Gastrocnemius medialis (tissue), 4 donors: Measurements from ENCODE around the gene MRC1. TPM values are rescaled to one million over a fixed set of nuclear protein-coding genes. Genes with fewer than 3 reads are reported as not detected.

Experiments used
- ATAC-seq, 2 donors: fragments of 150-250 bp; one replicate each; pipeline ENCODE4 v1.9.1; 2016
- DNase-seq, 2 donors: peaks; one replicate each; pipeline ENCODE4 v3.0.0-alpha.2; 2019
- H3K27ac ChIP-seq, 4 donors: fragments of 200-600 bp; sonication (generic); 1 replicate in 1 of 4; 2 replicates in 3 of 4; pipeline ENCODE4 v1.5.1; 2016 to 2018; ENCODE audit warnings: mild to moderate bottlenecking in 2 of 4, moderate library complexity in 1 of 4
- H3K27me3 ChIP-seq, 3 donors: fragments of 200-600 bp; sonication (generic) in 2 of 3; 1 replicate in 1 of 3; 2 replicates in 2 of 3; pipeline versions ENCODE4 v1.5.1 to v1.6.0; 2016 to 2019; ENCODE audit warnings: mild to moderate bottlenecking in 1 of 3, moderate library complexity in 1 of 3
- H3K36me3 ChIP-seq, 2 donors: fragments of 200-600 bp; sonication (generic) in 1 of 2; one replicate each; pipeline ENCODE4 v1.5.1; 2017 to 2018
- H3K4me1 ChIP-seq, 2 donors: fragments of 200-600 bp; sonication (generic) in 1 of 2; one replicate each; pipeline ENCODE4 v1.5.1; 2016 to 2017; ENCODE audit warnings: mild to moderate bottlenecking in 2 of 2
- H3K4me3 ChIP-seq, 4 donors: fragments of 200-600 bp; sonication (generic) in 3 of 4; 1 replicate in 1 of 4; 2 replicates in 3 of 4; pipeline ENCODE4 v1.5.1; 2016 to 2019; ENCODE audit warnings: mild to moderate bottlenecking in 2 of 4
- H3K9me3 ChIP-seq, 3 donors: fragments of 200-600 bp; sonication (generic) in 2 of 3; 1 replicate in 1 of 3; 2 replicates in 2 of 3; pipeline ENCODE4 v1.5.1; 2016 to 2019
- CTCF ChIP-seq, 5 experiments: fragments of 450-650 bp in 3 of 5; fragments of 200-600 bp in 2 of 5; sonication (generic) in 2 of 5; IDR thresholded peaks in 4 of 5; conservative IDR thresholded peaks in 1 of 5; 1 replicate in 4 of 5; 2 replicates in 1 of 5; pipeline ENCODE4 v1.5.1; 2016 to 2019; ENCODE audit warnings: antibody characterized with exemption in 5 of 5, mild to moderate bottlenecking in 3 of 5, moderate library complexity in 3 of 5
- POLR2A ChIP-seq, 2 donors: fragments of 450-650 bp; IDR thresholded peaks; one replicate each; pipeline ENCODE4 v1.6.1; 2017; ENCODE audit warnings: antibody characterized with exemption in 2 of 2, mild to moderate bottlenecking in 2 of 2, moderate library complexity in 2 of 2
- in situ Hi-C, 4 donors: fragments of 200-750 bp; cut with MboI; loops; one replicate each; pipeline versions ENCODE4 v1.15.0 to v1.8.0; 2017; ENCODE audit warnings: low sequenced_read_pairs in 4 of 4
- intact Hi-C: fragments of 100-400 bp; cut with DNase I; formaldehyde crosslinking; loops from one replicate; pipeline ENCODE4 v1.15.1; 2023; ENCODE audit warnings: low total_unique reads
- total RNA-seq, 4 donors: library from RNA; depleted of rRNA; stranded (reverse); fragments of >200 nt; gene quantifications; one replicate each; pipeline versions ENCODE4 v1.1.0 to v1.2.3, GENCODE V29; 2016

The MRC1 gene
- total RNA-seq, 4 donors from 2014 or later, result 5.3 to 13.6 (median 9.3) TPM

GRCh38 chr10:17891435-17891834 lies 82.3 kb downstream of the MRC1 start:
- in situ Hi-C loops (no loop called here), intact Hi-C loops (no loop called here)
- Histone ChIP-seq H3K4me3 (no peak overlapping the region), H3K9me3 (no peaks in the 10 kb centered on the region), H3K27ac (no peak overlapping the region), H3K27me3 (peaks cover 0 to 2% (median 0%) of the 10 kb centered on the region in 3 donors), H3K36me3 (no peaks in the 10 kb centered on the region), H3K4me1 (no peaks in the 10 kb centered on the region)
- DNase-seq (no peak), ATAC-seq (no peak)
- TF ChIP-seq POLR2A (IDR thresholded peaks at IDR 0.05), result no peak
- TF ChIP-seq CTCF (IDR thresholded peaks at IDR 0.05 in 4 of 5, conservative IDR thresholded peaks at IDR 0.05 in 1 of 5), result no peak

- no peaks in the 10 kb centered on the region for H3K9me3 ChIP-seq
- H3K27ac ChIP-seq, result no peak overlapping the region
- no peaks in the 10 kb centered on the region for H3K36me3 ChIP-seq
- intact Hi-C loops, result no loop called here
- no peaks in the 10 kb centered on the region for H3K4me1 ChIP-seq
- no peak overlapping the region for H3K4me3 ChIP-seq
- DNase-seq, result no peak
- ATAC-seq, result no peak
- TF ChIP-seq CTCF (IDR thresholded peaks at IDR 0.05 in 4 of 5, conservative IDR thresholded peaks at IDR 0.05 in 1 of 5) (no peak), POLR2A (IDR thresholded peaks at IDR 0.05) (no peak)
- H3K27me3 ChIP-seq, result no peaks in the 10 kb centered on the region
- in situ Hi-C loops, result loop anchor here in 1 of 4 donors (25.0 kb wide), 1 partner anchor 308 kb away; no protein-coding TSS in a partner anchor
Measured at GRCh38 chr10:17904564-17904963, 95.4 kb downstream of the MRC1 start.

GRCh38 chr10:17905491-17905890 lies 96.3 kb downstream of the MRC1 start:
- Histone ChIP-seq H3K36me3 (no peaks in the 10 kb centered on the region), H3K4me1 (no peaks in the 10 kb centered on the region), H3K9me3 (no peaks in the 10 kb centered on the region), H3K4me3 (no peak overlapping the region), H3K27me3 (no peaks in the 10 kb centered on the region), H3K27ac (no peak overlapping the region)
- no peak for DNase-seq
- intact Hi-C loops, result no loop called here
- in situ Hi-C loops, result loop anchor here in 1 of 4 donors (25.0 kb wide), 1 partner anchor 307 kb away; no protein-coding TSS in a partner anchor
- ATAC-seq, result no peak
- TF ChIP-seq POLR2A (IDR thresholded peaks at IDR 0.05) (no peak), CTCF (IDR thresholded peaks at IDR 0.05 in 4 of 5, conservative IDR thresholded peaks at IDR 0.05 in 1 of 5) (no peak)

- Histone ChIP-seq H3K4me3 (no peak overlapping the region), H3K27me3 (no peaks in the 10 kb centered on the region), H3K27ac (no peak overlapping the region), H3K36me3 (no peaks in the 10 kb centered on the region), H3K4me1 (no peaks in the 10 kb centered on the region), H3K9me3 (no peaks in the 10 kb centered on the region)
- no peak for ATAC-seq
- no peak for DNase-seq
- TF ChIP-seq CTCF (IDR thresholded peaks at IDR 0.05 in 4 of 5, conservative IDR thresholded peaks at IDR 0.05 in 1 of 5) (no peak), POLR2A (IDR thresholded peaks at IDR 0.05) (no peak)
- in situ Hi-C loops, result loop anchor here in 1 of 4 donors (25.0 kb wide), 1 partner anchor 306 kb away; no protein-coding TSS in a partner anchor
- intact Hi-C loops, result no loop called here
Measured at GRCh38 chr10:17906002-17906401, 96.9 kb downstream of the MRC1 start.

GRCh38 chr10:17907641-17908040 lies 98.5 kb downstream of the MRC1 start:
- Histone ChIP-seq H3K4me3 (no peak overlapping the region), H3K4me1 (no peaks in the 10 kb centered on the region), H3K9me3 (no peaks in the 10 kb centered on the region), H3K27ac (no peak overlapping the region), H3K27me3 (no peaks in the 10 kb centered on the region), H3K36me3 (no peaks in the 10 kb centered on the region)
- TF ChIP-seq POLR2A (IDR thresholded peaks at IDR 0.05), result no peak
- no peak for TF ChIP-seq CTCF (IDR thresholded peaks at IDR 0.05 in 4 of 5, conservative IDR thresholded peaks at IDR 0.05 in 1 of 5)
- ATAC-seq, result no peak
- DNase-seq, result no peak
- in situ Hi-C loops (loop anchor here in 1 of 4 donors (25.0 kb wide), 1 partner anchor 305 kb away; no protein-coding TSS in a partner anchor), intact Hi-C loops (no loop called here)
